ENCODE results near the gene COX5B. TPM values are rescaled to one million over a fixed set of nuclear protein-coding genes. Genes with fewer than 3 reads are reported as not detected.

COX5B gene
- polyA plus RNA-seq, 1 experiment, result 302 TPM

GRCh38 chr2:97658691-97659157, 12.9 kb downstream of the COX5B start:
- no peaks in the 10 kb centered on the region for H3K27me3 ChIP-seq (ENCODE audit: control insufficient read depth, insufficient read depth, low read length)
- no peak overlapping the region for H3K27ac ChIP-seq (ENCODE audit: low read depth, low read length)
- DNase-seq (ENCODE audit: low read depth, low spot score), result no peak
- peaks cover 15% of the 10 kb centered on the region for H3K9me3 ChIP-seq (ENCODE audit: control insufficient read depth, insufficient read depth, low read length)
- H3K4me3 ChIP-seq (ENCODE audit: low read depth, low read length), result no peak overlapping the region
- no peak for TF ChIP-seq CTCF (IDR thresholded peaks at IDR 0.05; ENCODE audit: low read depth, low read length)
- POLR2A ChIA-PET, result no interaction called here
- CTCF ChIA-PET, result no interaction called here

- no peaks in the 10 kb centered on the region for H3K27me3 ChIP-seq (ENCODE audit: control insufficient read depth, insufficient read depth, low read length)
- ChIA-PET POLR2A (interaction anchor here (1.7 kb wide), 1 partner anchor 13 kb away, joined by 14 read pairs; the partner anchor contains the start of gene COX5B), CTCF (interaction anchor here (1.0 kb wide), 1 partner anchor 68 kb away, joined by 3 read pairs; no protein-coding TSS in a partner anchor)
- DNase-seq (ENCODE audit: low read depth, low spot score), result no peak
- H3K27ac ChIP-seq (ENCODE audit: low read depth, low read length), result no peak overlapping the region
- peaks cover 10% of the 10 kb centered on the region for H3K9me3 ChIP-seq (ENCODE audit: control insufficient read depth, insufficient read depth, low read length)
- no peak for TF ChIP-seq CTCF (IDR thresholded peaks at IDR 0.05; ENCODE audit: low read depth, low read length)
- H3K4me3 ChIP-seq (ENCODE audit: low read depth, low read length), result no peak overlapping the region
Observed at GRCh38 chr2:97659256-97660043, 13.6 kb downstream of the COX5B start.

GRCh38 chr2:97660044-97660774, 14.3 kb downstream of the COX5B start:
- no peak overlapping the region for H3K4me3 ChIP-seq (ENCODE audit: low read depth, low read length)
- POLR2A ChIA-PET, result interaction anchor here (1.7 kb wide), 1 partner anchor 14 kb away, joined by 14 read pairs; the partner anchor contains the start of gene COX5B
- H3K27ac ChIP-seq (ENCODE audit: low read depth, low read length), result no peak overlapping the region

GRCh38 chr2:97660775-97661389, 15.0 kb downstream of the COX5B start:
- peaks cover 5% of the 10 kb centered on the region; the same call in 1 of the 2 replicates for H3K9me3 ChIP-seq (ENCODE audit: control insufficient read depth, insufficient read depth, low read length)
- TF ChIP-seq CTCF (IDR thresholded peaks at IDR 0.05; ENCODE audit: low read depth, low read length), result no peak
- no peak overlapping the region for H3K27ac ChIP-seq (ENCODE audit: low read depth, low read length)
- CTCF ChIA-PET, result no interaction called here
- H3K4me3 ChIP-seq (ENCODE audit: low read depth, low read length), result no peak overlapping the region
- no peaks in the 10 kb centered on the region for H3K27me3 ChIP-seq (ENCODE audit: control insufficient read depth, insufficient read depth, low read length)
- DNase-seq (ENCODE audit: low read depth, low spot score), result no peak
- POLR2A ChIA-PET, result interaction anchor here (1.7 kb wide), 1 partner anchor 15 kb away, joined by 14 read pairs; the partner anchor contains the start of gene COX5B

More at GRCh38 chr2:97660044-97660774, 14.3 kb downstream of the COX5B start:
- Histone ChIP-seq H3K27me3 (ENCODE audit: control insufficient read depth, insufficient read depth, low read length) (no peaks in the 10 kb centered on the region), H3K9me3 (ENCODE audit: control insufficient read depth, insufficient read depth, low read length) (peaks cover 5% of the 10 kb centered on the region; the same call in 1 of the 2 replicates)
- no peak for TF ChIP-seq CTCF (IDR thresholded peaks at IDR 0.05; ENCODE audit: low read depth, low read length)
- CTCF ChIA-PET, result interaction anchor here (1.0 kb wide), 1 partner anchor 69 kb away, joined by 3 read pairs; no protein-coding TSS in a partner anchor
- DNase-seq (ENCODE audit: low read depth, low spot score), result no peak

All from AG04450 (cell line).